HL-60/S4 treated with retinoic acid at 250 ng/mL for 4 days and 3 days (cell line): ENCODE measurements around the gene COX7A1.
"Not testable (repeated sequence)": the region's sequence is repeated elsewhere in the genome, so short reads cannot be mapped to it uniquely, and the experiment has no call there.

ENCODE experiments used
- in situ Hi-C: fragments of 300-500 bp; cut with MboI; formaldehyde crosslinking; loops from 2 replicates; pipeline ENCODE4 v1.7.0; 2022; ENCODE audit warnings: low sequenced_read_pairs

The COX7A1 gene

DNA sequence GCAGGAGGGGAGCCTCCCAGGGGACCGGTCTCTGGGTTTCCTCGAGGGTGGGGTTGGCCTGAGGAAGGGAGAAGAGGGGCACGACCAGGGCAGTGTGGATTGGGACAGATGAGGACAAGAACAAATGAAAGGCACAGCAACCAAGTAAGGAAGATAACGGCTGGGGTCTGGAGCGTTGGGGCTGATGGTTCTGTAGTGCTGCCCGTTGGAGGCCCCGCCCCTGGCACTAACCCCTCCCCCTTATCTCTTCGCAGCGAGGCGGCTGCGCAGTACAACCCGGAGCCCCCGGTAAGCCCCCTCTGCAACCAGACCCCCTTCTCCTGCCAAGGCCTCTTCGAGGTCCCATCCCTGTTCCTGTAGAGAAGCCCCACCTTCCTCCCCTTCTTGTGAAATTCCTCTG lies 10.2 kb downstream of the COX7A1 start:
- in situ Hi-C loops = no loop called here

DNA sequence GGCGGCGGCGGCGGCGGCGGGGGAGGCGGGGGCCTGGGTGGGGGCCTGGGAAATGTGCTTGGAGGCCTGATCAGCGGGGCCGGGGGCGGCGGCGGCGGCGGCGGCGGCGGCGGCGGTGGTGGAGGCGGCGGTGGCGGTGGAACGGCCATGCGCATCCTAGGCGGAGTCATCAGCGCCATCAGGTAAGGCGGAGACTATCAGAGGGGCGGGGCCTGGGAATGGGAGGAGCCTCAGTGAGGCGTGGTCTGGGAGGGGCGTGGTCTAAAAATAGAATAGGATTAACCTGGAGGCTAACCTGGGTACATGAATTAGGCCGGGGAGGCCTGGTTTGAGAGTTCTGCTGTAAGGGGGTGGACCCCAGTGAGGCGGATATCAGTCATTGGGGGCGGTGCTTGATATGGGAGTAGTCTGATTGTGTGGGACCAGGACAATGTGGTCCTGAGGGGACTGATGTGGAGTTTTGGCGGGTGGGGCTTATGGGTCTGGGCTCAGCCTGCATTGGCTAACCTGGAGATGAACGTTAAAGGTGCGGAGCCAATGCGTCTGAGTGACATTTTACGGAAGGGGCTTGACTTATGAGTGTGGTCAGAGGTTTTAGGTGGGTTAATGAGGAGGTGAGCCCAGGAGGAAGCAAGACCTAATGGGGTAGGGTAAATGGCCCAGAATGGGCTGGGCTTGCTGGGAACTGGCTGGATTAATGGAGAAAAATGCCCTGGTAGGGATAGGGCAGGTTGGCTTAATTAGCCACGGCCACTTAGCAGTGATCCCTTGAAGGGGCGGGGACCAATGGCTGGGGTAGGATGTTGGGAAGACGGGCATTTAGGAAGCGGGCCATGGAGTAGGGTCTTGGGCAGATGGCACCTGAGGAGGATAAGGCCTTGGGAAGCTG lies 11.0 kb downstream of the COX7A1 start:
- in situ Hi-C loops = no loop called here

- in situ Hi-C loops = no loop called here
These were observed 11.8 kb downstream of the COX7A1 start for GRCh38 chr19:36140304-36141038.

DNA sequence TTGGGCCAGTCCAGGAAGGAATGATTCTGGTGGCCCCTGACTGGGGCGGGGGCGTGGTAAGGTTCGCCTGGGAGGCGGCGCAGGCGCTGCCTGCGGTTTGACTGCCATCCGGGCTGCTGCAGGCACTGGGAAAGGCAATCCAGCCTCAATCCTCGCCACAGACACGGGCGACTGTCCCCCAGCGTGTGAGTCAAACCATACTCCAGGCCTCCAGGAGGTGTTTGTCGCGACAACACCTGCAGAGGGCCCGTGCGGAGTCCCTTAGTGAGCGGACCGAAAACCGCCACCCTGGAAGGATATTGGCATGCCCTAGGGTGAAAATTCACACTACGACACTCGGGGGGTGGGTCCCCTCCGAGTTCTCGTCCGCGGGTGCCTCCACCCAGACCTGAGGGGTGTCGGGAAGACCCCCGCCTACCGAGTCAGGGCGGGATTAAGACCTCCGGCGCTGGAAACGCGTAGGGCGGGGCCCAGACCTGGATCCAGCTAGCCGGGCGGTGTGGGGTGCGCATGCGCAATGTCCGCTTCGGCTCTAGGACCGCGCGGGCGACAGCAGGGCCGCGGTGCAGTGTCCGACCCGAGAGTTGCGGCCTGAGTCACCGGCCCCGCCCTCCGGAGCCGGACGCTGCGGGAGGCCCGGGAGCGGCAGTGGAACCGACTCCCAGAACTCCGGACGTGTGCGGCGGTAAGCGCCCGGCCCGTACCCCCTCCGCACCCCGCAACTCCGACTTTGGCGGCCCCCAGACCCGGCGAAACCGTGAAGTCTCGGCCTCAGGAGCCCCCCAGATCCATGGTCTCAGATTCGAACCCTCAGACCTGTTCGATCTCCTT lies 12.6 kb downstream of the COX7A1 start, which contains the start of gene CAPNS1:
CAPNS1 (plus strand) TSS at position 594 of the 831 bp plus-strand sequence. CDS start 946 bp downstream, outside the sequence.
- in situ Hi-C loops = no loop called here

DNA sequence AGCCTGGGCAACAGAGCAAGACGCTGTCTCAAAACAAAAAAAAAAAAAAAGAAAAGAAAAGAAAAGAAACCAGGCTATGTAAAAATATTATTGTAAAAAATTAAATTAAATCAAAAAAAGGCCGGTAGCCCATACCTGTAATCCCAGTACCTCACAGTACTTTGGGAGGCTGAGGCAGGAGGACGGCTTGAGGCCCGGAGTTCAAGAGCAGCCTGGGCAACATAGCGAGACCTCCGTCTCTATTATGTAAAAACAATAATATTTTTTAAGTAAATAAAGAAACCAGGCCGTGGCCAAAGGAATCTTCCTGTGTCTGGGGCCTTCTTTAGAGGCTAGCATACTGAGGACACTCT lies 13.2 kb downstream of the COX7A1 start:
- in situ Hi-C loops = no loop called here

DNA sequence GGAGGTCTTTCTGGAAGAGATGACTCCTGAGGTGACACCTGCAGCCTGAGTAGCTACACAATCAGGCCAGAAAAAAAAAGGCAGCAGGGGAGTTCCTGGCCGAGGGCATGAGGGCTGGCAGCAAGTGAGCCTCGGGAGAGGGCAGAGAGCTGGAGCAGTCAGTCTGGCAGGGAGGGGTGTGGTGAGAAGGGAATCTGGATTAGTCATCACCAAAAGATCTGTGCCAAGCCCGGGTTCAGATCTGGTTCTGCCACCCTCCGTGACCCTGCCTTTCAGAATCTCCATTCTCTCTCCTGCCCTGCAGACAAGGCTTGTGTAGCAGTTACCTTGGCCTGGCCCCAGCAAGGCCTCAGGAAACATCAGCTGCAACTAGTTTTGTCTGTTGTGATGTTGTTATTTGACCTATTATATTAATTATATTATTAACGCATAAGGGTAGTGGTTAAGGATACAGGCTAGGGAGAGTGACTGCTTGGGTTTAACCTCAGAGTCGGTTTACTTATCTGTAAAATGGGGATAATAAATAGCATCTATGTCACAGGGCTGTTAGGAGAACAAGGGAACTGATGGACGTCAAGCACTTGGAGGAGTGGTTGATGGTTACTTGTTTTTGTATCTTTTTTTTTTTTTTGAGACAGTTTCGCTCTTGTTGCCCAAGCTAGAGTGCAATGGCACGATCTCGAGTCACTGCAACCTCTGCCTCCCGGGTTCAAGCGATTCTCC lies 15.1 kb downstream of the COX7A1 start:
- in situ Hi-C loops = no loop called here

DNA sequence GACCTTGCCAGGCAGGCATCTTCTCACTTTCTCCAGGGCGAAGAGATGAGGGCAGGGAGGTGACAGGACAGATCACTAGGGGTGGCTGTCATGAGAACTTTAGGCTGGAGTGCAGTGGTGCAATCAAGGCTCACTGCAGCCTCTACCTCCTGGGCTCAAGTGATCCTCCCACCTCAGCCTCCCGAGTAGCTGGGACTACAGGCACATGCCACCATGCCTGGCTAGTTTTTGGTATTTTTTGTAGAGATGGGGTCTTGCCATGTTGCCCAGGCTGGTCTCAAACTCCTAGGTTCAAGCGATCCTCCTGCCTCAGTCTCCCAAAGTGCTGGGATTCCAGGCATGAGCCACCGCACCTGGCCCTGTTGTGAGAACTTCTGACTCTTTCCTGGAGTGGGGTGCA lies 17.4 kb downstream of the COX7A1 start:
- in situ Hi-C loops = not testable (repeated sequence)

- in situ Hi-C loops = not testable (repeated sequence)
These were observed 21.0 kb downstream of the COX7A1 start for GRCh38 chr19:36131221-36131620.

DNA sequence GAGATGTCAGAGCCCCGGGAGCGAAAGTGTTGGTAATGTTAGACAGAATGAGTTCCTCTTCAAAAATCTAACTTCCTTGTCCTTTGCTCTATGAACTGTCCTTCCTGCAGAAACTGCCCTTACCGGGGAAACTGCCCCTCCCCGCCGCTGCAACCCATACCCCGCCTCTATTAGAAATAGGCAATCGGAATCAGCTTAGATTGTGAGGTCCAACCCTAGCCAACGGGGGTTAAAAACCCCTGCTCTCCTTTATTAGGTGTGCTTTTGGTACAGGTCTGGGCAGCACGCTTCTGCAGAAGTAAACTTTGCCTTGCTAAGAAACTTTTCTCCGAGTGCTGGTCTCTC lies 23.9 kb downstream of the COX7A1 start:
- in situ Hi-C loops = no loop called here

- in situ Hi-C loops = no loop called here
These were observed 26.7 kb downstream of the COX7A1 start for GRCh38 chr19:36125557-36125956.

DNA sequence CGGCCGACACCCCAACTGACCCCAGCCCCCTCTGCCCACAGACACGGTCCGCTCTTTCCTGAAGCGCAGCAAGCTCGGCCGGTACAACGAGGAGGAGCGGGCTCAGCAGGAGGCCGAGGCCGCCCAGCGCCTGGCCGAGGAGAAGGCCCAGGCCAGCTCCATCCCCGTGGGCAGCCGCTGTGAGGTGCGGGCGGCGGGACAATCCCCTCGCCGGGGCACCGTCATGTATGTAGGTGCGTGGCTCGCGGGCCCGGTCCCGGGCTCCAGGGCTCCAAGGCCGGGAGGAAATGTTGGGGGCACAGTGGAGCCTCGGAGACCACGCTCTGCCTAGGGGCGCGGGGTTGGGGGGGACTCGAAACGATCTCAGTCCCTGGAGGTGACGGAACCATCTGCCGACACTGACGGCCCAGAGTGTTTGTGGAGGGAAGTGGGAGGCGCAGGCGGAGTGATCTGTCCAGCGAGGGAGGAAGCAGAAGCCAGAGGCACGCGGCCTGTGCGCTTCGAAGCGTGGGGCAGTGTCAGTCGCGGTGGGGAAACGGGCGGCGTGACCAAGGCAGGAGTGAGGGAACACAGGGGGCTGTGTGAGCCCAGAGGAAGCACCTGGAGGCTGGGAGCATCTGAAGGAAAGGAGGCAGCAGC lies 30.6 kb downstream of the COX7A1 start:
- in situ Hi-C loops = no loop called here

DNA sequence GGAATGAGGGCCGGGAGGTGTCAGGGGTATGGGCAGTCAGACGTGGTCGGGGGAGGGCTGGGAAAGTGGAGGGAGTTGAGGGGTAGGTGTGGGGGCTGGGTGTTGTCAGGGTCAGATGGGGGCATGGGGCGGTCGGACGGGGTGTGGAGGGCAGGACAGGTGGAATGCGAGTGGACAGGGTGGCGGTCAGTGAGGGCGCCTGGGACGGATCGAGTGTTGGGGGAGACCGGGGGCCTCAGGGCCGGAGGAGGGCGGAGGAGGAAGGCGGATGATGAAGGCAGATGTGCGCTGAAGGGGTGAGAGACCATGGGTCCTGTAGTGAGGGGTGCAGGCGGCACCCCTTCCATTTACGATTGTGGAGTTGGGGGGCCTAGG lies 31.3 kb downstream of the COX7A1 start:
- in situ Hi-C loops = no loop called here

- in situ Hi-C loops = no loop called here
These were observed 31.9 kb downstream of the COX7A1 start for GRCh38 chr19:36120092-36120983.

- in situ Hi-C loops = no loop called here
These were observed 36.0 kb downstream of the COX7A1 start for GRCh38 chr19:36116344-36116637.

GRCh38 chr19:36115453-36116343 lies 36.5 kb downstream of the COX7A1 start, which contains the start of gene TBCB:
Gene TBCB (plus strand): TSS chr19:36115468. CDS start chr19:36115561, 93 bp downstream.
- in situ Hi-C loops = no loop called here

DNA sequence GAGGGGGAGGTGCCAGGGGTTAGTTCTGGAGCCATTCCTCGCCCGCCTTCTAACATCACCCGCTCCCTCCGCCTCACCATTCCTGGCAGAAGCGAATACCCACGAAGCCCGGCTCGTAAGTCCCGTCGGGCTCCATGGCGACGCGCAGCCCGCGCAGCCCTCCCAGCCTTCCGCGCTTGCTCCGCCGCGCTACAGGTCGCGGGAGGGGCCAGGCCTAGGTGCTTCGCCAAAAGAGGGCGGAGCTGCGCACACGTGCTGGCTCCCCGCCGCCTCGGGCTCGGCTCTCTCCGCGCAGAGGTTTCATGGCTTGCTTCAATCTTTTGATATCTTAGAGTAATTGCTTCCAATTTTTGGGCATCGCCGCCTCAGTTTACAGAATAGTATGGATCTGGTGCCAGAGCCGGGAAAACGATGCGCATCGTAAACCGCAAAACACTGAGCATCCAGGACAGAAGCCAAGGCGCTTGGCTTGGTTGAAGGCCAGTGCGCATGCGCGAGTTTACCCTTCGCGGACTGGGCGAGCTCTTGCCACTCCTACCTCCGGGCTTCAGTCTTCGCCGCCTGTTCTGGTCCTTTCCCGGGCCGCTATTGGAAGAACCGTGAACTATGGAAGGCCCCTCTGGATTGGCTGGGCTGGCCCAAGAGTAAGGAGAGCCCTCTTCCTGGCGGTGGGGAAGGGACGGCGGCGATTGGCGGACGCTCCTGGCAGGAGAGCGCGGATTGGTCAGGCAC lies 37.4 kb downstream of the COX7A1 start, which contains the start of gene POLR2I:
POLR2I (minus strand) TSS at position 155 of the 732 bp plus-strand sequence; CDS start at position 136, 19 bp downstream.
- in situ Hi-C loops = no loop called here

GRCh38 chr19:36113894-36114720 lies 38.1 kb downstream of the COX7A1 start:
- in situ Hi-C loops = no loop called here
